ENCODE data around the gene PEF1. TPM values are rescaled to one million over a fixed set of nuclear protein-coding genes. Genes with fewer than 3 reads are reported as not detected.
A peak's percentile ranks its signal among the peaks of the same experiment; 100 is the strongest.

The PEF1 gene
- total RNA-seq, 2 donors from 2014 or later: 51.4 to 59.1 TPM

GRCh38 chr1:31617218-31617915 lies 27.3 kb downstream of the PEF1 start, which contains the start of gene HCRTR1:
TSS of gene HCRTR1 (plus strand) at chr1:31617689. CDS start at chr1:31619193, 1,504 bp downstream.
- no peaks in the 10 kb centered on the region for H3K36me3 Mint-ChIP-seq (ENCODE audit: low read depth)
- Histone ChIP-seq H3K27me3 (ENCODE audit: control insufficient read depth, insufficient read depth, low read length, poor library complexity, severe bottlenecking) (peaks cover 26% of the 10 kb centered on the region), H3K27ac (ENCODE audit: low read depth, low read length) (no peak within 1 kb of the TSS), H3K4me3 (ENCODE audit: low read length) (peak within 1 kb of the TSS; percentile 81), H3K4me1 (ENCODE audit: control insufficient read depth, insufficient read depth, low read length) (no peaks in the 10 kb centered on the region), H3K9ac (ENCODE audit: extremely low read depth, low read length, poor library complexity, severe bottlenecking) (no peak within 1 kb of the TSS), H3K36me3 (ENCODE audit: control insufficient read depth, insufficient read depth, low read length) (no peaks in the 10 kb centered on the region), H3K9me3 (ENCODE audit: control insufficient read depth, low read length) (no peaks in the 10 kb centered on the region)
- H3K4me1 Mint-ChIP-seq: peaks cover 3% of the 10 kb centered on the region
- H3K4me3 Mint-ChIP-seq: peak within 1 kb of the TSS; percentile 59
- 8 to 22% methylated on average over 8 to 47 of the region's 48 CpGs for WGBS, 2 experiments (ENCODE audit: insufficient coverage in 1 of 2, insufficient read length in 1 of 2)
- no peak within 1 kb of the TSS for H3K27ac Mint-ChIP-seq
- H3K27me3 Mint-ChIP-seq (ENCODE audit: insufficient read depth): peaks cover 39% of the 10 kb centered on the region
- TF ChIP-seq CTCF (conservative IDR thresholded peaks at IDR 0.05): no peak
- H3K9me3 Mint-ChIP-seq: no peaks in the 10 kb centered on the region
- peak; percentile 64 for DNase-seq

- H3K27ac Mint-ChIP-seq: no peak overlapping the region
- H3K9ac ChIP-seq (ENCODE audit: extremely low read depth, low read length, poor library complexity, severe bottlenecking): no peak overlapping the region
- no peak overlapping the region for H3K27ac ChIP-seq (ENCODE audit: low read depth, low read length)
- H3K4me3 ChIP-seq (ENCODE audit: low read length): no peak overlapping the region
- WGBS, 2 experiments (ENCODE audit: insufficient coverage in 1 of 2, insufficient read length in 1 of 2): 0 to 43% methylated on average over 1 to 2 of the region's 2 CpGs
- TF ChIP-seq CTCF (conservative IDR thresholded peaks at IDR 0.05): no peak
- no peaks in the 10 kb centered on the region for H3K36me3 Mint-ChIP-seq (ENCODE audit: low read depth)
- H3K27me3 ChIP-seq (ENCODE audit: control insufficient read depth, insufficient read depth, low read length, poor library complexity, severe bottlenecking): peaks cover 26% of the 10 kb centered on the region
- H3K4me3 Mint-ChIP-seq: no peak overlapping the region
- H3K27me3 Mint-ChIP-seq (ENCODE audit: insufficient read depth): peaks cover 41% of the 10 kb centered on the region
- H3K9me3 Mint-ChIP-seq: peaks cover 4% of the 10 kb centered on the region
- peaks cover 3% of the 10 kb centered on the region for H3K4me1 Mint-ChIP-seq
- DNase-seq: no peak
- no peaks in the 10 kb centered on the region for H3K4me1 ChIP-seq (ENCODE audit: control insufficient read depth, insufficient read depth, low read length)
- peaks cover 8% of the 10 kb centered on the region for H3K9me3 ChIP-seq (ENCODE audit: control insufficient read depth, low read length)
- no peaks in the 10 kb centered on the region for H3K36me3 ChIP-seq (ENCODE audit: control insufficient read depth, insufficient read depth, low read length)
These were observed 28.7 kb downstream of the PEF1 start for GRCh38 chr1:31615939-31616338.

GRCh38 chr1:31615414-31615813 lies 29.3 kb downstream of the PEF1 start:
- TF ChIP-seq CTCF (conservative IDR thresholded peaks at IDR 0.05): no peak
- Mint-ChIP-seq H3K4me3 (no peak overlapping the region), H3K9me3 (peaks cover 4% of the 10 kb centered on the region), H3K27me3 (ENCODE audit: insufficient read depth) (peaks cover 42% of the 10 kb centered on the region), H3K36me3 (ENCODE audit: low read depth) (no peaks in the 10 kb centered on the region), H3K27ac (no peak overlapping the region), H3K4me1 (peaks cover 3% of the 10 kb centered on the region)
- H3K4me1 ChIP-seq (ENCODE audit: control insufficient read depth, insufficient read depth, low read length): no peaks in the 10 kb centered on the region
- no peak for DNase-seq
- no peak overlapping the region for H3K4me3 ChIP-seq (ENCODE audit: low read length)
- peaks cover 9% of the 10 kb centered on the region for H3K9me3 ChIP-seq (ENCODE audit: control insufficient read depth, low read length)
- no peak overlapping the region for H3K9ac ChIP-seq (ENCODE audit: extremely low read depth, low read length, poor library complexity, severe bottlenecking)
- WGBS, 2 experiments (ENCODE audit: insufficient coverage in 1 of 2, insufficient read length in 1 of 2): 92 to 100% methylated on average over 1 to 6 of the region's 6 CpGs
- H3K36me3 ChIP-seq (ENCODE audit: control insufficient read depth, insufficient read depth, low read length): no peaks in the 10 kb centered on the region
- no peak overlapping the region for H3K27ac ChIP-seq (ENCODE audit: low read depth, low read length)
- peaks cover 26% of the 10 kb centered on the region for H3K27me3 ChIP-seq (ENCODE audit: control insufficient read depth, insufficient read depth, low read length, poor library complexity, severe bottlenecking)

Measured in endodermal cell (in vitro differentiated cells).